B cell (primary cell): Measurements from ENCODE around the gene MCEMP1. TPM values are rescaled to one million over a fixed set of nuclear protein-coding genes. Genes with fewer than 3 reads are reported as not detected.

Source experiments
- ATAC-seq: fragments of 200-7000 bp; cut with Tn5 transposase; one replicate; pipeline ENCODE4 v1.10.0; 2021; ENCODE audit warnings: low read depth, mild to moderate bottlenecking, moderate number of reproducible peaks, moderate library complexity
- CTCF ChIA-PET: fragments of 350-600 bp; sonication (Branson Sonifier 250); formaldehyde crosslinking; loops from one replicate; lab custom pipeline; 2021; ENCODE audit warnings: antibody characterized with exemption, inconsistent platforms; lab: Charles Lee
- POLR2A ChIA-PET: fragments of 350-600 bp; sonication (Branson Sonifier 250); formaldehyde crosslinking; loops from one replicate; lab custom pipeline; 2021; ENCODE audit warnings: antibody characterized with exemption; lab: Charles Lee
- DNase-seq: peaks from one replicate; pipeline ENCODE4 v3.0.0; 2013
- H2AFZ ChIP-seq: 2 replicates; pipeline ENCODE4 v1.6.1; 2012; ENCODE audit warnings: mild to moderate bottlenecking, low read depth, low read length; ENCODE audit not compliant: insufficient read depth, poor library complexity, severe bottlenecking
- H3K27ac ChIP-seq, 2 donors: 1 replicate in 1 of 2; 2 replicates in 1 of 2; pipeline ENCODE4 v1.5.1; 2012 to 2013; ENCODE audit warnings: low read length in 2 of 2, mild to moderate bottlenecking in 2 of 2, moderate library complexity in 1 of 2
- H3K27me3 ChIP-seq, 4 experiments: fragments of 200-600 bp in 1 of 4; sonication (generic) in 1 of 4; replicated peaks in 1 of 4; 1 replicate in 2 of 4; 2 replicates in 2 of 4; pipeline versions ENCODE4 v1.6.1 to v1.7.0; 2013 to 2016; ENCODE audit warnings: low read length in 3 of 4, mild to moderate bottlenecking in 2 of 4, mixed read lengths in 1 of 4, moderate library complexity in 1 of 4; ENCODE audit not compliant: insufficient read depth in 4 of 4, control insufficient read depth in 3 of 4; ENCODE audit errors: control extremely low read depth in 1 of 4
- H3K36me3 ChIP-seq, 2 experiments: replicated peaks in 1 of 2; 1 replicate in 1 of 2; 2 replicates in 1 of 2; pipeline versions ENCODE4 v1.6.1 to v1.7.1; 2013; ENCODE audit warnings: low read length in 1 of 2; ENCODE audit not compliant: insufficient read depth in 2 of 2, control insufficient read depth in 1 of 2; ENCODE audit errors: control extremely low read depth in 1 of 2, extremely low read depth in 1 of 2
- H3K4me1 ChIP-seq, 2 donors: fragments of 200-600 bp in 1 of 2; sonication (generic) in 1 of 2; 1 replicate in 1 of 2; 2 replicates in 1 of 2; pipeline versions ENCODE4 v1.5.1 to v1.6.1; 2013 to 2017; ENCODE audit warnings: low read length in 2 of 2; ENCODE audit not compliant: control insufficient read depth in 2 of 2, insufficient read depth in 2 of 2
- H3K4me2 ChIP-seq: replicated peaks from 2 replicates; pipeline ENCODE3; 2012; ENCODE audit warnings: mild to moderate bottlenecking, low read depth, low read length; ENCODE audit not compliant: poor library complexity, severe bottlenecking
- H3K4me3 ChIP-seq, 5 experiments: fragments of 200-600 bp in 1 of 5; sonication (generic) in 1 of 5; 1 replicate in 3 of 5; 2 replicates in 2 of 5; pipeline versions ENCODE4 v1.5.1 to v1.7.0; 2011 to 2016; ENCODE audit warnings: low read length in 4 of 5, mild to moderate bottlenecking in 4 of 5, low read depth in 2 of 5, control low read depth in 1 of 5, moderate library complexity in 1 of 5; ENCODE audit not compliant: insufficient read depth in 1 of 5; ENCODE audit errors: control extremely low read depth in 1 of 5, extremely low read depth in 1 of 5
- H3K79me2 ChIP-seq: fragments of 200-600 bp; sonication (generic); one replicate; pipeline ENCODE4 v1.6.0; 2016; ENCODE audit warnings: low read length; ENCODE audit not compliant: control insufficient read depth, insufficient read depth
- H3K9ac ChIP-seq: fragments of 200-600 bp; sonication (generic); 2 replicates; pipeline ENCODE4 v1.6.1; 2017; ENCODE audit warnings: mild to moderate bottlenecking, low read length, moderate library complexity
- H3K9me3 ChIP-seq, 3 donors: one replicate each; pipeline versions ENCODE4 v1.6.1 to v1.7.1; 2013; ENCODE audit warnings: low read length in 2 of 3; ENCODE audit not compliant: control insufficient read depth in 2 of 3, insufficient read depth in 1 of 3; ENCODE audit errors: control extremely low read depth in 1 of 3
- H4K20me1 ChIP-seq: 2 replicates; pipeline ENCODE4 v1.6.0; 2012; ENCODE audit warnings: mild to moderate bottlenecking, low read length; ENCODE audit not compliant: insufficient read depth, control insufficient read depth, poor library complexity, severe bottlenecking
- H3K27ac Mint-ChIP-seq: one replicate; pipeline ENCODE4 v1.8.0; 2021; ENCODE audit warnings: mixed read lengths
- H3K27me3 Mint-ChIP-seq: one replicate; pipeline ENCODE4 v1.8.0; 2021; ENCODE audit warnings: mixed read lengths
- H3K4me1 Mint-ChIP-seq: one replicate; pipeline ENCODE4 v1.8.0; 2021; ENCODE audit warnings: mixed read lengths
- H3K4me3 Mint-ChIP-seq: one replicate; pipeline ENCODE4 v1.8.0; 2021; ENCODE audit warnings: mixed read lengths
- H3K9me3 Mint-ChIP-seq: one replicate; pipeline ENCODE4 v1.8.0; 2022; ENCODE audit warnings: mixed read lengths; ENCODE audit not compliant: insufficient read depth
- EZH2 ChIP-seq: IDR thresholded peaks from 2 replicates; pipeline ENCODE4 v1.6.1; 2012; ENCODE audit warnings: borderline replicate concordance, low read depth, mild to moderate bottlenecking, moderate library complexity, low read length; ENCODE audit not compliant: insufficient read depth, poor library complexity, severe bottlenecking
- WGBS: methylation state at CpG from one replicate; pipeline ENCODE4 v1.1.5; 2013; ENCODE audit warnings: missing lambda C conversion rate; ENCODE audit not compliant: insufficient coverage; 5-methylcytosine and 5-hydroxymethylcytosine counted together
- intact Hi-C: fragments of 100-400 bp; cut with micrococcal nuclease; formaldehyde crosslinking; loops from one replicate; pipeline ENCODE4 v1.10.0; 2022
- polyA plus RNA-seq: library from polyadenylated mRNA; depleted of rRNA; stranded (reverse); fragments of >200 nt; gene quantifications from 2 replicates; pipeline ENCODE4 v1.2.3, GENCODE V29; 2012
- total RNA-seq, 2 donors: library from RNA; stranded (reverse); fragments of 120-200 nt in 1 of 2; gene quantifications; 1 replicate in 1 of 2; 2 replicates in 1 of 2; pipeline versions ENCODE4 v1.2.3 to v1.2.4, GENCODE V29; 2013 to 2022
- TF ChIP-seq, protein P1 (sequence below): fragments of 200-600 bp; IDR thresholded peaks from one replicate; pipeline ENCODE4 v1.8.0; 2022; ENCODE audit warnings: antibody characterized with exemption, mild to moderate bottlenecking

The MCEMP1 gene
- total and polyA plus RNA-seq, 2 donors (not counting 1 experiment from before 2014, with no cell fraction given), result 0.57 TPM; not detected in 1

DNA sequence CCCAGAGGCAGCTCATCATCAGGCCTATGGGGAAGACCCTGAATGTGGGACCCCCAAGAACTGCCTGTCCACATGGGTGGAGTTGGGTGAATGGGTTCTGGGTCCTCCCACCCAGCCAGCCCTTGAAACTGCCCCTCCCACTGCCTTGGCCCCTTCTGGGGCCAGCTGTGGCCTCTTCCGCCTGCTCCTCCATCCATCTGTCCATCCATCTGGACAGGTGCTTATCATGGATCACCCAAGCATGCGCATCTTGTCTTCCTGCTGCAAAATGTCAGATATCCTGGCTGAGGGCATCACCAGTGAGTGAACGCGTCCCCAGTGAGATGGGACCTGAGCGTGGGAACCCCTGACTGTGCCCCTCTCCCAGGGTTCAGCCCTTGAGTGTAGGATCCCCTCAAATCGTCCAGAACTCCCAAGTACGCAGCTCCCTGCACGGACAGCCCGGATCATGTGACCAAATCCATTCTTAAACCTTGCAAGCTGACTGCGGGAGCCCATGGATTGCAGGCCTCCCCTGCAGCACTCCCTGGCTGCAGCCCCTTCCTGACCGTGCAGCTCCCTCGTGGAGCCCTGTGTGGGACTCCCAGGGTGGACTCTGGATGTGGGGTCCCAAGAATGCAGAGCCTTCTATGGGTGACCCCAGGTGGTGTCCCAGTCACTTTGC is 38.0 kb upstream of the MCEMP1 start:
- ATAC-seq, result no peak
- TF ChIP-seq, protein P1, sequence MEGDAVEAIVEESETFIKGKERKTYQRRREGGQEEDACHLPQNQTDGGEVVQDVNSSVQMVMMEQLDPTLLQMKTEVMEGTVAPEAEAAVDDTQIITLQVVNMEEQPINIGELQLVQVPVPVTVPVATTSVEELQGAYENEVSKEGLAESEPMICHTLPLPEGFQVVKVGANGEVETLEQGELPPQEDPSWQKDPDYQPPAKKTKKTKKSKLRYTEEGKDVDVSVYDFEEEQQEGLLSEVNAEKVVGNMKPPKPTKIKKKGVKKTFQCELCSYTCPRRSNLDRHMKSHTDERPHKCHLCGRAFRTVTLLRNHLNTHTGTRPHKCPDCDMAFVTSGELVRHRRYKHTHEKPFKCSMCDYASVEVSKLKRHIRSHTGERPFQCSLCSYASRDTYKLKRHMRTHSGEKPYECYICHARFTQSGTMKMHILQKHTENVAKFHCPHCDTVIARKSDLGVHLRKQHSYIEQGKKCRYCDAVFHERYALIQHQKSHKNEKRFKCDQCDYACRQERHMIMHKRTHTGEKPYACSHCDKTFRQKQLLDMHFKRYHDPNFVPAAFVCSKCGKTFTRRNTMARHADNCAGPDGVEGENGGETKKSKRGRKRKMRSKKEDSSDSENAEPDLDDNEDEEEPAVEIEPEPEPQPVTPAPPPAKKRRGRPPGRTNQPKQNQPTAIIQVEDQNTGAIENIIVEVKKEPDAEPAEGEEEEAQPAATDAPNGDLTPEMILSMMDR, result no peak
- no peak for TF ChIP-seq EZH2
- WGBS, result 99% methylated on average over 12 of the region's 12 CpGs
- Histone ChIP-seq H4K20me1 (peaks cover 37% of the 10 kb centered on the region), H3K4me2 (no peak overlapping the region), H2AFZ (no peak overlapping the region), H3K79me2 (peaks cover 46% of the 10 kb centered on the region), H3K27ac (no peak overlapping the region), H3K9ac (no peak overlapping the region), H3K4me1 (peaks cover 17 to 21% of the 10 kb centered on the region in 2 donors), H3K9me3 (peaks cover 0 to 14% (median 0%) of the 10 kb centered on the region in 3 donors), H3K4me3 (no peak overlapping the region), H3K36me3 (peaks cover 4 to 29% of the 10 kb centered on the region in 2 experiments), H3K27me3 (no peaks in the 10 kb centered on the region)
- ChIA-PET POLR2A (no interaction called here), CTCF (interaction anchor here (1.8 to 2.1 kb wide), 2 partner anchors 10 to 71 kb away, joined by 5 to 7 read pairs; no protein-coding TSS in a partner anchor)
- H3K9me3 Mint-ChIP-seq, result no peaks in the 10 kb centered on the region
- H3K4me3 Mint-ChIP-seq, result peak overlapping the region; percentile 48
- no peak overlapping the region for H3K27ac Mint-ChIP-seq
- intact Hi-C loops, result no loop called here
- DNase-seq, result no peak
- peaks cover 38% of the 10 kb centered on the region for H3K4me1 Mint-ChIP-seq
- H3K27me3 Mint-ChIP-seq, result no peaks in the 10 kb centered on the region

DNA sequence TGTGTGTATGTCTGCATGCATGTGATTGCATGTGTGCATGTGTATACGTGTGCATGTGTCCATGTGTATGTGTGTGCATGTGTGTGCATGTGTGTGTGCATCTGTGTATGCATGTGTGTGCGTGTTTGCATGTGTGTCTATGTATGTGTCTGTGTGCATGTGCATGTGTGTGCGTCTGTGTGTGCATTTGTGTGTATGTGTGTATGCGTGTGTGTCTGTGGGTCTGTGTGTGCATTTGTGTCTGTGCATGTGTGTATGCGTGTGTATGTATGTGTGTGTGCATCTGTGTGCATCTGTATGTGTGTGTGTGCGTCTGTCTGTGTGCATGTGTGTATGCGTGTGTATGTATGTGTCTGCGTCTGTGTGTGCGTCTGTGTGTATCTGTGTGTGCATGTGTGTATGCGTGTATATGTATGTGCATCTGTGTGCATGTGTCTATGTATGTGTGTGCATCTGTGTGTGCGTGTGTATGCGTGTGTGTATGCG is 37.0 kb upstream of the MCEMP1 start:
- intact Hi-C loops, result no loop called here
- WGBS, result over 99% methylated on average over 13 of the region's 13 CpGs

More for the DNA sequence above, 37.0 kb upstream of the MCEMP1 start:
- Mint-ChIP-seq H3K9me3 (no peaks in the 10 kb centered on the region), H3K4me3 (peak overlapping the region; percentile 27), H3K27ac (no peak overlapping the region), H3K4me1 (peaks cover 33% of the 10 kb centered on the region), H3K27me3 (no peaks in the 10 kb centered on the region)
- Histone ChIP-seq H3K79me2 (peaks cover 42% of the 10 kb centered on the region), H3K9ac (no peak overlapping the region), H3K9me3 (peaks cover 0 to 14% (median 0%) of the 10 kb centered on the region in 3 donors), H3K4me3 (no peak overlapping the region), H3K36me3 (peaks cover 4 to 35% of the 10 kb centered on the region in 2 experiments), H4K20me1 (peaks cover 40% of the 10 kb centered on the region), H2AFZ (no peak overlapping the region), H3K4me2 (no peak overlapping the region), H3K27ac (no peak overlapping the region), H3K27me3 (no peaks in the 10 kb centered on the region), H3K4me1 (peaks cover 17 to 21% of the 10 kb centered on the region in 2 donors)
- POLR2A ChIA-PET, result no interaction called here
- TF ChIP-seq, protein P1, result no peak
- TF ChIP-seq EZH2, result no peak
- DNase-seq (no peak), ATAC-seq (no peak)
- CTCF ChIA-PET, result no interaction called here
